Jurkat, Clone E6-1 (cell line): ENCODE results near the gene CHMP5.
"Not testable (repeated sequence)": the region's sequence is repeated elsewhere in the genome, so short reads cannot be mapped to it uniquely, and the experiment has no call there.

Source experiments
- DNase-seq: peaks from one replicate; pipeline ENCODE4 v3.0.0-alpha.2; 2011; ENCODE audit warnings: low read depth, low spot score
- H3K4me3 ChIP-seq: 2 replicates; pipeline ENCODE4 v1.5.1; 2011; ENCODE audit warnings: mild to moderate bottlenecking, low read length, control low read depth, moderate library complexity

CHMP5 gene

GRCh38 chr9:33300546-33300945, 35.7 kb downstream of the CHMP5 start:
- no peak for DNase-seq
- no peak overlapping the region for H3K4me3 ChIP-seq

- no peak overlapping the region for H3K4me3 ChIP-seq
- no peak for DNase-seq
Measured at GRCh38 chr9:33304362-33304761, 39.5 kb downstream of the CHMP5 start.

GRCh38 chr9:33306037-33306436, 41.2 kb downstream of the CHMP5 start:
- no peak for DNase-seq
- no peak overlapping the region for H3K4me3 ChIP-seq

GRCh38 chr9:33307067-33307466, 42.2 kb downstream of the CHMP5 start:
- H3K4me3 ChIP-seq, result no peak overlapping the region
- DNase-seq, result no peak

- DNase-seq, result no peak
Measured at GRCh38 chr9:33309903-33310302, 45.1 kb downstream of the CHMP5 start.

GRCh38 chr9:33310748-33311147, 45.9 kb downstream of the CHMP5 start:
- no peak overlapping the region for H3K4me3 ChIP-seq
- DNase-seq, result no peak

More at GRCh38 chr9:33309903-33310302, 45.1 kb downstream of the CHMP5 start:
- H3K4me3 ChIP-seq, result no peak overlapping the region

GRCh38 chr9:33311953-33312352, 47.1 kb downstream of the CHMP5 start:
- DNase-seq, result no peak
- no peak overlapping the region for H3K4me3 ChIP-seq

- no peak overlapping the region for H3K4me3 ChIP-seq
- DNase-seq, result no peak
Measured at GRCh38 chr9:33315371-33315770, 50.5 kb downstream of the CHMP5 start.

GRCh38 chr9:33317136-33317535, 52.3 kb downstream of the CHMP5 start:
- not testable (repeated sequence) for H3K4me3 ChIP-seq, DNase-seq

- DNase-seq, result no peak
- no peak overlapping the region for H3K4me3 ChIP-seq
Measured at GRCh38 chr9:33318225-33318624, 53.4 kb downstream of the CHMP5 start.

GRCh38 chr9:33318781-33319180, 53.9 kb downstream of the CHMP5 start:
- DNase-seq, result no peak
- no peak overlapping the region for H3K4me3 ChIP-seq

- DNase-seq, result no peak
- no peak overlapping the region for H3K4me3 ChIP-seq
Measured at GRCh38 chr9:33320230-33320567, 55.4 kb downstream of the CHMP5 start.

GRCh38 chr9:33320568-33321261, 55.9 kb downstream of the CHMP5 start:
- no peak overlapping the region for H3K4me3 ChIP-seq
- DNase-seq, result no peak

- H3K4me3 ChIP-seq, result no peak overlapping the region
- no peak for DNase-seq
Measured at GRCh38 chr9:33329117-33329563, 64.3 kb downstream of the CHMP5 start.

GRCh38 chr9:33329979-33330378, 65.1 kb downstream of the CHMP5 start:
- H3K4me3 ChIP-seq, result no peak overlapping the region
- no peak for DNase-seq

- no peak overlapping the region for H3K4me3 ChIP-seq
- no peak for DNase-seq
Measured at GRCh38 chr9:33331377-33331891, 66.6 kb downstream of the CHMP5 start.
